ENCODE data around the gene RANBP1.
A peak's percentile ranks its signal among the peaks of the same experiment; 100 is the strongest.
"Not testable (repeated sequence)": the region's sequence is repeated elsewhere in the genome, so short reads cannot be mapped to it uniquely, and the experiment has no call there.

Gene RANBP1

GRCh38 chr22:20115691-20116375 is at the start of gene RANBP1:
Gene RANBP1 (plus strand): TSS chr22:20116104. CDS start chr22:20116185, 81 bp downstream.
- DNase-seq (ENCODE audit: low read depth): no peak

- DNase-seq (ENCODE audit: low read depth): no peak
These were observed 49.1 kb upstream of the RANBP1 start for GRCh38 chr22:20066617-20067383.

- not testable (repeated sequence) for DNase-seq (ENCODE audit: low read depth)
These were observed 48.6 kb upstream of the RANBP1 start for GRCh38 chr22:20067384-20067682.

- DNase-seq (ENCODE audit: low read depth): no peak
These were observed 47.3 kb upstream of the RANBP1 start for GRCh38 chr22:20068640-20069039.

GRCh38 chr22:20069331-20070042 is 46.4 kb upstream of the RANBP1 start:
- DNase-seq (ENCODE audit: low read depth): no peak

GRCh38 chr22:20071524-20071972 is 44.4 kb upstream of the RANBP1 start:
- no peak for DNase-seq (ENCODE audit: low read depth)

- no peak for DNase-seq (ENCODE audit: low read depth)
These were observed 39.2 kb upstream of the RANBP1 start for GRCh38 chr22:20076627-20077172.

- DNase-seq (ENCODE audit: low read depth): peak; percentile 78
These were observed 36.0 kb upstream of the RANBP1 start, which contains the start of gene DGCR8 for GRCh38 chr22:20079745-20080444. Gene DGCR8 (plus strand): TSS chr22:20080241. CDS start chr22:20085964, 5,723 bp downstream.

- peak; percentile 77 for DNase-seq (ENCODE audit: low read depth)
These were observed 35.5 kb upstream of the RANBP1 start for GRCh38 chr22:20080445-20080775.

GRCh38 chr22:20080776-20081654 is 34.9 kb upstream of the RANBP1 start:
- DNase-seq (ENCODE audit: low read depth): no peak

- DNase-seq (ENCODE audit: low read depth): no peak
These were observed 32.6 kb upstream of the RANBP1 start for GRCh38 chr22:20083157-20083890.

GRCh38 chr22:20083891-20084546 is 31.9 kb upstream of the RANBP1 start:
- no peak for DNase-seq (ENCODE audit: low read depth)

- DNase-seq (ENCODE audit: low read depth): no peak
These were observed 31.1 kb upstream of the RANBP1 start for GRCh38 chr22:20084547-20085413.

GRCh38 chr22:20085651-20086050 is 30.3 kb upstream of the RANBP1 start:
- DNase-seq (ENCODE audit: low read depth): no peak

- no peak for DNase-seq (ENCODE audit: low read depth)
These were observed 29.8 kb upstream of the RANBP1 start for GRCh38 chr22:20086101-20086599.

- DNase-seq (ENCODE audit: low read depth): no peak
These were observed 29.1 kb upstream of the RANBP1 start for GRCh38 chr22:20086763-20087162.

GRCh38 chr22:20087319-20088262 is 28.3 kb upstream of the RANBP1 start:
- no peak for DNase-seq (ENCODE audit: low read depth)
